GM12878 (cell line): Measurements from ENCODE around the gene PTGFRN. TPM values are rescaled to one million over a fixed set of nuclear protein-coding genes. Genes with fewer than 3 reads are reported as not detected.

Source experiments
- ATAC-seq: fragments of 200-7000 bp; cut with Tn5 transposase; 3 replicates; pipeline ENCODE4 v1.9.1; 2020; ENCODE audit warnings: mild to moderate bottlenecking, moderate library complexity
- BruUV-seq: library from RNA; stranded (reverse); fragments of 400-500 nt; replicated peaks from 2 replicates; lab custom pipeline; 2021; lab: Mats Ljungman, UMichigan
- CTCF ChIA-PET: fragments of 300-600 bp; sonication (Branson Sonifier 250); formaldehyde crosslinking; extraction: SDS; loops from one replicate; lab custom pipeline; 2021; ENCODE audit warnings: inconsistent platforms; lab: Yijun Ruan, JAX
- POLR2A ChIA-PET: fragments of 350-600 bp; formaldehyde crosslinking; extraction: SDS; loops from one replicate; lab custom pipeline; 2021; ENCODE audit warnings: inconsistent platforms; lab: Charles Lee
- RAD21 ChIA-PET: fragments of 300-600 bp; sonication (Branson Sonifier 250); formaldehyde crosslinking; loops from one replicate; lab custom pipeline; 2023; ENCODE audit warnings: antibody characterized with exemption; ENCODE audit not compliant: unreplicated experiment; lab: Charles Lee
- SMC1A ChIA-PET: fragments of 300-600 bp; sonication (Branson Sonifier 250); formaldehyde crosslinking; loops from one replicate; lab custom pipeline; 2023; ENCODE audit not compliant: unreplicated experiment, uncharacterized antibody; lab: Charles Lee
- DNase-seq: peaks from one replicate; pipeline ENCODE4 v3.0.0-alpha.2; 2011; ENCODE audit warnings: low read depth, low spot score
- FAIRE-seq: peaks from 3 replicates; lab custom pipeline; 2011; peaks lifted over from hg19 to GRCh38; lab: Jason Lieb, UNC
- H2AFZ ChIP-seq: 2 replicates; pipeline ENCODE4 v1.6.0; 2011; ENCODE audit warnings: low read depth, low read length, control low read depth; ENCODE audit not compliant: control insufficient read depth
- H3K27ac ChIP-seq: 2 replicates; pipeline ENCODE4 v1.5.1; 2011; ENCODE audit warnings: control low read depth; ENCODE audit not compliant: control insufficient read depth, insufficient read depth
- H3K27me3 ChIP-seq, 2 experiments: replicated peaks in 1 of 2; 2 replicates each; pipeline versions ENCODE4 v1.6.0 to v1.6.1; 2011; ENCODE audit warnings: low read length in 1 of 2; ENCODE audit not compliant: control insufficient read depth in 2 of 2, insufficient read depth in 2 of 2
- H3K36me3 ChIP-seq, 2 experiments: 2 replicates each; pipeline ENCODE4 v1.5.1; 2011; ENCODE audit warnings: low read length in 1 of 2; ENCODE audit not compliant: control insufficient read depth in 2 of 2, insufficient read depth in 2 of 2
- H3K4me1 ChIP-seq: 2 replicates; pipeline ENCODE4 v1.6.1; 2011; ENCODE audit warnings: mild to moderate bottlenecking, low read length, moderate library complexity, mixed read lengths; ENCODE audit not compliant: control insufficient read depth, insufficient read depth
- H3K4me2 ChIP-seq: 2 replicates; pipeline ENCODE4 v1.6.0; 2011; ENCODE audit warnings: control low read depth; ENCODE audit not compliant: control insufficient read depth, insufficient read depth
- H3K4me3 ChIP-seq: fragments of 200-600 bp; sonication (generic); 2 replicates; pipeline ENCODE4 v1.5.1; 2016
- H3K79me2 ChIP-seq: 2 replicates; pipeline ENCODE4 v1.6.0; 2011; ENCODE audit warnings: low read length; ENCODE audit not compliant: control insufficient read depth, insufficient read depth
- H3K9ac ChIP-seq: 2 replicates; pipeline ENCODE4 v1.8.0; 2011; ENCODE audit warnings: low read length, control low read depth, mixed read lengths; ENCODE audit not compliant: control insufficient read depth, insufficient read depth
- H3K9me3 ChIP-seq: replicated peaks from 3 replicates; pipeline ENCODE4 v1.5.1; 2011; ENCODE audit warnings: mild to moderate bottlenecking, low read length; ENCODE audit not compliant: control insufficient read depth, insufficient read depth
- H4K20me1 ChIP-seq: 2 replicates; pipeline ENCODE4 v1.6.0; 2011; ENCODE audit not compliant: control insufficient read depth, insufficient read depth
- CHD1 ChIP-seq: IDR thresholded peaks from 2 replicates; pipeline ENCODE4 v1.6.1; 2012; ENCODE audit warnings: low read depth, low read length, improper control_type of control experiment
- E4F1 ChIP-seq: fragments of 450-650 bp; IDR thresholded peaks from 2 replicates; pipeline ENCODE4 v1.6.1; 2018; ENCODE audit warnings: borderline replicate concordance, mild to moderate bottlenecking; ENCODE audit not compliant: partially characterized antibody
- ETV6 ChIP-seq, 2 experiments: fragments of 450-650 bp in 1 of 2; IDR thresholded peaks in 1 of 2; conservative IDR thresholded peaks in 1 of 2; 2 replicates each; pipeline ENCODE4 v1.6.1; 2014; ENCODE audit warnings: antibody characterized with exemption in 1 of 2, borderline replicate concordance in 1 of 2, low read depth in 1 of 2, mild to moderate bottlenecking in 1 of 2, moderate library complexity in 1 of 2
- IRF4 ChIP-seq: IDR thresholded peaks from 2 replicates; pipeline ENCODE4 v1.6.1; 2011; ENCODE audit warnings: low read depth, low read length
- KLF5 ChIP-seq: fragments of 450-650 bp; IDR thresholded peaks from 2 replicates; pipeline ENCODE4 v1.6.1; 2014; ENCODE audit warnings: mild to moderate bottlenecking; ENCODE audit not compliant: partially characterized antibody
- NBN ChIP-seq: fragments of 450-650 bp; IDR thresholded peaks from 2 replicates; pipeline ENCODE4 v1.6.1; 2016
- NR2C2 ChIP-seq: IDR thresholded peaks from 2 replicates; pipeline ENCODE4 v1.6.1; 2011; ENCODE audit warnings: borderline replicate concordance, low read depth; ENCODE audit not compliant: control insufficient read depth, insufficient read length
- NR2F1 ChIP-seq: fragments of 450-650 bp; conservative IDR thresholded peaks from 2 replicates; pipeline ENCODE4 v1.6.1; 2017; ENCODE audit warnings: mild to moderate bottlenecking
- NRF1 ChIP-seq: conservative IDR thresholded peaks from 2 replicates; pipeline ENCODE4 v1.6.1; 2011; ENCODE audit warnings: mild to moderate bottlenecking, low read depth, low read length, improper control_type of control experiment
- RAD21 ChIP-seq: IDR thresholded peaks from 2 replicates; pipeline ENCODE4 v1.6.1; 2011; ENCODE audit warnings: mild to moderate bottlenecking, low read depth, low read length, moderate library complexity; ENCODE audit not compliant: insufficient read depth
- SRF ChIP-seq, 2 experiments: IDR thresholded peaks; 2 replicates each; pipeline ENCODE4 v1.6.1; 2011; ENCODE audit warnings: low read depth in 2 of 2, low read length in 2 of 2, mild to moderate bottlenecking in 1 of 2, moderate library complexity in 1 of 2
- YY1 ChIP-seq: IDR thresholded peaks from 2 replicates; pipeline ENCODE4 v1.6.1; 2011; ENCODE audit warnings: low read depth, mild to moderate bottlenecking, low read length
- WGBS: methylation state at CpG from one replicate; pipeline ENCODE4 v1.1.6; 2016; ENCODE audit warnings: low lambda C conversion rate; ENCODE audit not compliant: insufficient replicate concordance, insufficient coverage; ENCODE audit errors: missing lambda C conversion rate; 5-methylcytosine and 5-hydroxymethylcytosine counted together
- in situ Hi-C: fragments of 300-500 bp; cut with MboI; formaldehyde crosslinking; loops from 9 replicates; pipeline ENCODE4 v1.14.3; 2018; ENCODE audit warnings: mixed read lengths
- intact Hi-C: fragments of 100-400 bp; cut with micrococcal nuclease; formaldehyde crosslinking; loops from one replicate; pipeline ENCODE4 v1.14.2; 2022; ENCODE audit not compliant: unreplicated experiment
- polyA plus RNA-seq, 11 experiments: library from polyadenylated mRNA; depleted of rRNA in 4 of 11; unstranded in 6 of 11; stranded (reverse) in 5 of 11; fragments of >200 nt; fragmentation: Nextera tagmentation in 4 of 11; fragmentation: Illumina TruSeq in 1 of 11; extraction: Ambion mirVana in 4 of 11; extraction: Trizol in 1 of 11; gene quantifications; 1 replicate in 1 of 11; 2 replicates in 10 of 11; pipeline versions ENCODE4 v1.2.1 to v1.2.3, GENCODE V29; 2011 to 2016; ENCODE audit warnings: inconsistent platforms in 2 of 11, missing spikeins in 2 of 11, low read depth in 1 of 11
- total RNA-seq, 4 experiments: library from RNA; depleted of rRNA in 3 of 4; stranded (reverse); fragments of >200 nt in 3 of 4; fragmentation: Illumina TruSeq in 1 of 4; extraction: Trizol in 1 of 4; gene quantifications; 2 replicates each; pipeline versions ENCODE4 v1.2.1 to v1.2.3, GENCODE V29; 2013 to 2021
- TF ChIP-seq, protein P1 (sequence below): IDR thresholded peaks from 2 replicates; pipeline ENCODE4 v1.6.1; 2012; ENCODE audit warnings: low read depth, low read length, improper control_type of control experiment
- TF ChIP-seq, protein P2 (sequence below): fragments of 450-650 bp; IDR thresholded peaks from 2 replicates; pipeline ENCODE4 v1.6.1; 2017; ENCODE audit warnings: borderline replicate concordance
- TF ChIP-seq, protein P3 (sequence below), 3 experiments: IDR thresholded peaks in 2 of 3; conservative IDR thresholded peaks in 1 of 3; 2 replicates each; pipeline ENCODE4 v1.5.1; 2011; ENCODE audit warnings: low read depth in 3 of 3, low read length in 3 of 3, mild to moderate bottlenecking in 3 of 3, control low read depth in 2 of 3, moderate library complexity in 2 of 3, inconsistent platforms in 1 of 3, mixed read lengths in 1 of 3; ENCODE audit not compliant: control insufficient read depth in 2 of 3, insufficient read depth in 1 of 3; ENCODE audit errors: extremely low read depth in 1 of 3

The PTGFRN gene
- total and polyA plus RNA-seq, 10 of the 15 experiments (the other 5 are each of a cell fraction or from before 2014, with no cell fraction given) = 2.7 to 8.3 (median 5.1) TPM

DNA sequence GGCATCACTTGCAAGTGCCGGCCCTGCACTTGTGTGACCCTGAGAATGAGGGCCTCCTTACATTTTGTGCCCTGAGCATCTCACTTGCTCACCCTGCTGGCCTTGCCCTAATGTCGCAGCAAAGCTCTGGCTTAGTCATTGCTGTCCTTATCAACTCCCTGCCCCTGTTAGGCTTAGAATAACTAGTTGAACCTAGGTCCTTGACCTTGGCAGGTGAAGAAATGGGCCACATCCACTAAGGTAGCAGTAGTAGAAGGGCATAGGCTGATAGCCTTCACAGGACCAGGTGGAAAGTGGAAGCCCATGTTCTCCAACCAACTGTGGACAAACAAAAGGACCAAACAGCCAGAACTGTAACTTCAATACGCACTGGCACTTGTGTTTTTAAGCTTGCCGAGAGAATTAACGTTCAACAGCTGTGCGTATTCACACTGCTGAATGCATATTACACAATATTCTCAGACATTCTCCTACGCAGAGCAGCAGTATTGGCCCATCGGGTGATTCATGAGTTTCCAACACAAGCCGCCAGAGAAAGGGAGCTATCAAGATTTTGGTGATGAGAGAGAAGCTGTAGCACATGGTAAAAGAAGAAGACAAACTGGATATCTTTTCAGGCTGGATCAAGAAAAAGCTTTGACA is 27.7 kb upstream of the PTGFRN start:
- POLR2A ChIA-PET = interaction anchor here (0.6 to 2.1 kb wide), 6 partner anchors 55 to 179 kb away, joined by 3 to 15 read pairs (median 8); partner anchors contain the start of gene TTF2
- intact Hi-C loops (loop anchor here (1.0 to 5.0 kb wide), 3 partner anchors 50 to 307 kb away; no protein-coding TSS in a partner anchor), in situ Hi-C loops (no loop called here)
- TF ChIP-seq ETV6 (conservative IDR thresholded peaks at IDR 0.05 in 1 of 2, IDR thresholded peaks at IDR 0.05 in 1 of 2; ENCODE audit: borderline replicate concordance in 1 of 2, low read depth in 1 of 2) (no peak), CHD1 (no peak), NBN (no peak), YY1 (0 out of 2 replicates have a peak, but pooled peaks have one; percentile 54), RAD21 (peak; percentile 79), IRF4 (0 out of 2 replicates have a peak, but pooled peaks have one; percentile 44), KLF5 (no peak), NRF1 (no peak), NR2C2 (no peak), SRF (IDR thresholded peaks at IDR 0.05; ENCODE audit: low read depth in 2 of 2, low read length in 2 of 2) (0 out of 4 replicates have a peak, but pooled peaks of 1 of the 2 experiments have one; percentile 24), E4F1 (no peak), NR2F1 (peak; percentile 33; the same call in 1 of the 2 replicates)
- TF ChIP-seq, protein P1, sequence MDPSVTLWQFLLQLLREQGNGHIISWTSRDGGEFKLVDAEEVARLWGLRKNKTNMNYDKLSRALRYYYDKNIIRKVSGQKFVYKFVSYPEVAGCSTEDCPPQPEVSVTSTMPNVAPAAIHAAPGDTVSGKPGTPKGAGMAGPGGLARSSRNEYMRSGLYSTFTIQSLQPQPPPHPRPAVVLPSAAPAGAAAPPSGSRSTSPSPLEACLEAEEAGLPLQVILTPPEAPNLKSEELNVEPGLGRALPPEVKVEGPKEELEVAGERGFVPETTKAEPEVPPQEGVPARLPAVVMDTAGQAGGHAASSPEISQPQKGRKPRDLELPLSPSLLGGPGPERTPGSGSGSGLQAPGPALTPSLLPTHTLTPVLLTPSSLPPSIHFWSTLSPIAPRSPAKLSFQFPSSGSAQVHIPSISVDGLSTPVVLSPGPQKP = no peak
- TF ChIP-seq, protein P2, sequence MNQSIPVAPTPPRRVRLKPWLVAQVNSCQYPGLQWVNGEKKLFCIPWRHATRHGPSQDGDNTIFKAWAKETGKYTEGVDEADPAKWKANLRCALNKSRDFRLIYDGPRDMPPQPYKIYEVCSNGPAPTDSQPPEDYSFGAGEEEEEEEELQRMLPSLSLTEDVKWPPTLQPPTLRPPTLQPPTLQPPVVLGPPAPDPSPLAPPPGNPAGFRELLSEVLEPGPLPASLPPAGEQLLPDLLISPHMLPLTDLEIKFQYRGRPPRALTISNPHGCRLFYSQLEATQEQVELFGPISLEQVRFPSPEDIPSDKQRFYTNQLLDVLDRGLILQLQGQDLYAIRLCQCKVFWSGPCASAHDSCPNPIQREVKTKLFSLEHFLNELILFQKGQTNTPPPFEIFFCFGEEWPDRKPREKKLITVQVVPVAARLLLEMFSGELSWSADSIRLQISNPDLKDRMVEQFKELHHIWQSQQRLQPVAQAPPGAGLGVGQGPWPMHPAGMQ = no peak
- TF ChIP-seq, protein P3, sequence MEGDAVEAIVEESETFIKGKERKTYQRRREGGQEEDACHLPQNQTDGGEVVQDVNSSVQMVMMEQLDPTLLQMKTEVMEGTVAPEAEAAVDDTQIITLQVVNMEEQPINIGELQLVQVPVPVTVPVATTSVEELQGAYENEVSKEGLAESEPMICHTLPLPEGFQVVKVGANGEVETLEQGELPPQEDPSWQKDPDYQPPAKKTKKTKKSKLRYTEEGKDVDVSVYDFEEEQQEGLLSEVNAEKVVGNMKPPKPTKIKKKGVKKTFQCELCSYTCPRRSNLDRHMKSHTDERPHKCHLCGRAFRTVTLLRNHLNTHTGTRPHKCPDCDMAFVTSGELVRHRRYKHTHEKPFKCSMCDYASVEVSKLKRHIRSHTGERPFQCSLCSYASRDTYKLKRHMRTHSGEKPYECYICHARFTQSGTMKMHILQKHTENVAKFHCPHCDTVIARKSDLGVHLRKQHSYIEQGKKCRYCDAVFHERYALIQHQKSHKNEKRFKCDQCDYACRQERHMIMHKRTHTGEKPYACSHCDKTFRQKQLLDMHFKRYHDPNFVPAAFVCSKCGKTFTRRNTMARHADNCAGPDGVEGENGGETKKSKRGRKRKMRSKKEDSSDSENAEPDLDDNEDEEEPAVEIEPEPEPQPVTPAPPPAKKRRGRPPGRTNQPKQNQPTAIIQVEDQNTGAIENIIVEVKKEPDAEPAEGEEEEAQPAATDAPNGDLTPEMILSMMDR (IDR thresholded peaks at IDR 0.05 in 2 of 3, conservative IDR thresholded peaks at IDR 0.05 in 1 of 3; ENCODE audit: control insufficient read depth in 2 of 3, extremely low read depth in 1 of 3, insufficient read depth in 1 of 3, low read depth in 3 of 3, low read length in 3 of 3) = peak; percentile 45 to 73 (median 65)

More for the DNA sequence above, 27.7 kb upstream of the PTGFRN start:
- no peak for FAIRE-seq
- no TSS peak for BruUV-seq
- Histone ChIP-seq H3K9ac (no peak overlapping the region), H3K4me3 (no peak overlapping the region), H3K27ac (no peak overlapping the region), H4K20me1 (no peaks in the 10 kb centered on the region), H3K4me2 (no peak overlapping the region), H3K27me3 (no peaks in the 10 kb centered on the region), H3K36me3 (no peaks in the 10 kb centered on the region), H3K79me2 (no peaks in the 10 kb centered on the region), H3K4me1 (peaks cover 14% of the 10 kb centered on the region; the same call in 1 of the 2 replicates), H3K9me3 (no peaks in the 10 kb centered on the region), H2AFZ (no peak overlapping the region)
- peak; percentile 69 for ATAC-seq
- SMC1A ChIA-PET = interaction anchor here (0.6 to 11.0 kb wide), 37 partner anchors 9 to 333 kb away, joined by 3 to 146 read pairs (median 6); partner anchors contain the start of gene TTF2
- RAD21 ChIA-PET = interaction anchor here (0.7 to 10.2 kb wide), 27 partner anchors 10 to 308 kb away, joined by 3 to 138 read pairs (median 6); partner anchors contain the start of genes CD101 and TTF2
- no peak for DNase-seq
- WGBS = 69% methylated on average over 9 of the region's 9 CpGs
- CTCF ChIA-PET = interaction anchor here (0.8 to 8.4 kb wide), 36 partner anchors 13 to 743 kb away, joined by 3 to 82 read pairs (median 6); partner anchors contain the start of gene TTF2
